ENCODE measurements around the gene CECR2.

Gene CECR2

DNA sequence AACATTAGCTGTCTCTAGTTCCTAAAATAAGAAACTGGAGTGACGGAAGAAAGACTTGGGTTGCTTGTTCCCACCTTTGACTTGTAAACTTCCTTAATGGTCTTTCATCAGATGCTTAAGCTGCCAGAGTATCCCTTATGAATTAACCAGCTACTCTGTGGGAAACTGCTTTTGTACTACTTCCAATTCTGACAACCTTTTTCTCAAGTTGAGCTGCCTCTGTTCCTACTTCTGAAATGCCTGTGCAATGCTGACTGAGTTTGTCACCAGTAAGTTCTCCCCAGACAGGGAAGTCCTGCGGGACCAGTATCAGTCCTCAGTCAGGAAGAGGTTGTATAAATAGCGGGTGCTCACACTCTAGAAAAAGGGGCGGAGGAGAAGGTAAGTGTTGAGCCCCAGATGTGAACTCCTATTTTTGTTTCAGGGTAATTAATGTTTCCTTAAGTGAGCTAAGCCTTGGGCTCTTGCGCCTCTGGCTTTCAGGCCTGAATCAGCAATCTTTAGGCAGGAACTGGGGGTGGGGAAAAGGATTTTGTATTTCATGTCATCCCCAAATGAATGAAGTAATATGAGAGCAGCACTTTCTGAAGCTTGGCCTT is 67.2 kb downstream of the CECR2 start:
- Histone ChIP-seq H3K27ac (ENCODE audit: low read depth, low read length, poor library complexity, severe bottlenecking) (no peak overlapping the region), H3K9ac (ENCODE audit: low read length) (no peak overlapping the region), H3K36me3 (ENCODE audit: insufficient read depth, low read length) (no peaks in the 10 kb centered on the region), H3K4me3 (ENCODE audit: low read depth, low read length, poor library complexity, severe bottlenecking) (no peak overlapping the region), H3K4me1 (ENCODE audit: insufficient read depth, low read length, severe bottlenecking) (no peaks in the 10 kb centered on the region), H3K79me2 (ENCODE audit: insufficient read depth, low read length) (no peaks in the 10 kb centered on the region), H3K4me2 (ENCODE audit: low read length) (no peak overlapping the region), H3K9me2 (ENCODE audit: low read depth, low read length) (no peaks in the 10 kb centered on the region), H2AFZ (ENCODE audit: low read length) (no peak overlapping the region), H4K20me1 (ENCODE audit: insufficient read depth, low read length) (no peaks in the 10 kb centered on the region), H3K9me3 (ENCODE audit: low read length) (no peaks in the 10 kb centered on the region), H3K27me3 (ENCODE audit: insufficient read depth, low read length) (no peaks in the 10 kb centered on the region), H3F3A (ENCODE audit: insufficient read depth, low read length) (no peaks in the 10 kb centered on the region)
- TF ChIP-seq EZH2 (IDR thresholded peaks at IDR 0.05; ENCODE audit: borderline replicate concordance, low read length), result no peak

DNA sequence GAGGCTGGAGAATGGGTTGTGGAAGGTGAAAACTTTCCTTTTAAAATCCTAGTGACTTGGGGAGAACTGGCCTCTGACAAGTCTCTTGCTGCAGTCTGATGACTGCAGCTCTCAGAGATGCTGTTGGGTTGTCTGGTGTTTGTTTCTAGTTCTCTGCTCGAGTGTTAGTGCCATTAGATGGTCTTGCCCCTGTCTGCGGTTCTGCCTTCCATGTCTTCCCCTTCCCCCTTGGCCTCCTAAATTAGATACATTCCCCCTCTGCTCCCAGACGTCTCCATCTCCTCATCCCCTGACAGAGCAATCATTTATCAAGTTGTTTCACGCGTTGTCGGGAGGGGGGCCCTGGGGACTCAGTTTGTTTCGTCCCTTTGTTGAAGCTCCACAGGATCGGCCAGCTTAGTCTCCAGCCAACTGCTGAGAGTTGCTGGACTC is 67.7 kb downstream of the CECR2 start:
- no peaks in the 10 kb centered on the region for H3K9me3 ChIP-seq (ENCODE audit: low read length)
- H3K27me3 ChIP-seq (ENCODE audit: insufficient read depth, low read length), result no peaks in the 10 kb centered on the region
- no peaks in the 10 kb centered on the region for H3K4me1 ChIP-seq (ENCODE audit: insufficient read depth, low read length, severe bottlenecking)
- H3K36me3 ChIP-seq (ENCODE audit: insufficient read depth, low read length), result no peaks in the 10 kb centered on the region
- TF ChIP-seq, protein P1, sequence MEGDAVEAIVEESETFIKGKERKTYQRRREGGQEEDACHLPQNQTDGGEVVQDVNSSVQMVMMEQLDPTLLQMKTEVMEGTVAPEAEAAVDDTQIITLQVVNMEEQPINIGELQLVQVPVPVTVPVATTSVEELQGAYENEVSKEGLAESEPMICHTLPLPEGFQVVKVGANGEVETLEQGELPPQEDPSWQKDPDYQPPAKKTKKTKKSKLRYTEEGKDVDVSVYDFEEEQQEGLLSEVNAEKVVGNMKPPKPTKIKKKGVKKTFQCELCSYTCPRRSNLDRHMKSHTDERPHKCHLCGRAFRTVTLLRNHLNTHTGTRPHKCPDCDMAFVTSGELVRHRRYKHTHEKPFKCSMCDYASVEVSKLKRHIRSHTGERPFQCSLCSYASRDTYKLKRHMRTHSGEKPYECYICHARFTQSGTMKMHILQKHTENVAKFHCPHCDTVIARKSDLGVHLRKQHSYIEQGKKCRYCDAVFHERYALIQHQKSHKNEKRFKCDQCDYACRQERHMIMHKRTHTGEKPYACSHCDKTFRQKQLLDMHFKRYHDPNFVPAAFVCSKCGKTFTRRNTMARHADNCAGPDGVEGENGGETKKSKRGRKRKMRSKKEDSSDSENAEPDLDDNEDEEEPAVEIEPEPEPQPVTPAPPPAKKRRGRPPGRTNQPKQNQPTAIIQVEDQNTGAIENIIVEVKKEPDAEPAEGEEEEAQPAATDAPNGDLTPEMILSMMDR (IDR thresholded peaks at IDR 0.05; ENCODE audit: low read length), result no peak
- no peak for TF ChIP-seq EZH2 (IDR thresholded peaks at IDR 0.05; ENCODE audit: borderline replicate concordance, low read length)
- H2AFZ ChIP-seq (ENCODE audit: low read length), result no peak overlapping the region
- no peaks in the 10 kb centered on the region for H3K9me2 ChIP-seq (ENCODE audit: low read depth, low read length)
- no peak overlapping the region for H3K4me3 ChIP-seq (ENCODE audit: low read depth, low read length, poor library complexity, severe bottlenecking)
- no peaks in the 10 kb centered on the region for H4K20me1 ChIP-seq (ENCODE audit: insufficient read depth, low read length)
- no peak overlapping the region for H3K9ac ChIP-seq (ENCODE audit: low read length)
- no peak overlapping the region for H3K4me2 ChIP-seq (ENCODE audit: low read length)
- no peak overlapping the region for H3K27ac ChIP-seq (ENCODE audit: low read depth, low read length, poor library complexity, severe bottlenecking)
- no peaks in the 10 kb centered on the region for H3F3A ChIP-seq (ENCODE audit: insufficient read depth, low read length)
- H3K79me2 ChIP-seq (ENCODE audit: insufficient read depth, low read length), result no peaks in the 10 kb centered on the region

DNA sequence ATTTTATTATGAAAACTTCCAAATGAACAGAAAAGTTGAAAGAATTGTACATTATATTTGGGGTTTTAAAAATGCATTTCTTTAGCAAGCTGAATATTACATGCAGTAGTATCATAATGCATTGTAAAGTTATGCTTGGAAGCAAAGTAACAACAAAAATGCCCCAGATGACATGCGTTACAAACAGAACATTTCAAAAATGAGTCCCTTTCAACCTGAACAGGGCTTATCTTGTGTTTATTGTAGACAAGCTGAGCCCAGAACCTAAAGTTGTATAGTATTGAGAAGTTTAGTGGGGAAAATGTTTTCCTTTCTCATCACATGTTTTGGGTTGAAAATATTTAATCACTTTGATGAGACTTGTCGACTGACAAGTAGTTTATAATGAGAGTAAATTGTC is 68.8 kb downstream of the CECR2 start:
- Histone ChIP-seq H2AFZ (ENCODE audit: low read length) (no peak overlapping the region), H3K4me3 (ENCODE audit: low read depth, low read length, poor library complexity, severe bottlenecking) (no peak overlapping the region), H3K9ac (ENCODE audit: low read length) (no peak overlapping the region), H3K27ac (ENCODE audit: low read depth, low read length, poor library complexity, severe bottlenecking) (no peak overlapping the region), H3K4me2 (ENCODE audit: low read length) (no peak overlapping the region), H4K20me1 (ENCODE audit: insufficient read depth, low read length) (no peaks in the 10 kb centered on the region), H3F3A (ENCODE audit: insufficient read depth, low read length) (no peaks in the 10 kb centered on the region), H3K27me3 (ENCODE audit: insufficient read depth, low read length) (no peaks in the 10 kb centered on the region; the same call in 1 of the 2 replicates), H3K4me1 (ENCODE audit: insufficient read depth, low read length, severe bottlenecking) (no peaks in the 10 kb centered on the region), H3K79me2 (ENCODE audit: insufficient read depth, low read length) (no peaks in the 10 kb centered on the region), H3K9me2 (ENCODE audit: low read depth, low read length) (no peaks in the 10 kb centered on the region), H3K9me3 (ENCODE audit: low read length) (no peaks in the 10 kb centered on the region), H3K36me3 (ENCODE audit: insufficient read depth, low read length) (no peaks in the 10 kb centered on the region)
- TF ChIP-seq EZH2 (IDR thresholded peaks at IDR 0.05; ENCODE audit: borderline replicate concordance, low read length), result no peak
- TF ChIP-seq, protein P1 (IDR thresholded peaks at IDR 0.05; ENCODE audit: low read length), result no peak

DNA sequence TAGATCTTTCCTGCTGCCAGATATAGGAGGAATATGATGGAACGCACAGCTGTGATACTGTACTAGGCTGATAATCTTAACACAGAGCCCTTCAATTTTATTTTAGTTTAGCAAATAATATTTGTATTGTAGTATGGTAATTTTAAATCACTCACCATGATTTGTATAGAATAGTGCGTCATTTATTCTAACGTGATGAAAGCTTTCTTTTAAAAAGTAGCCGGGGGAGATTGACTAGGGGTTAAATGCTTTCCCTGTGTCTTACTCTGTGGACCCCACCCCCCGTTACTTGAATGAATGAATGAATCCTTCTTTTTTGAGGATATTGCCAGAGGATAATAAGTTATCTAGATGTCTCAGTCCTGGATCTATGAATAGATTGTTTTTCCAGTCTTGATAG is 72.1 kb downstream of the CECR2 start:
- Histone ChIP-seq H3K9me3 (ENCODE audit: low read length) (no peaks in the 10 kb centered on the region), H3K9ac (ENCODE audit: low read length) (no peak overlapping the region), H4K20me1 (ENCODE audit: insufficient read depth, low read length) (no peaks in the 10 kb centered on the region), H3K36me3 (ENCODE audit: insufficient read depth, low read length) (no peaks in the 10 kb centered on the region), H3K9me2 (ENCODE audit: low read depth, low read length) (no peaks in the 10 kb centered on the region), H3K4me2 (ENCODE audit: low read length) (no peak overlapping the region), H3K27me3 (ENCODE audit: insufficient read depth, low read length) (no peaks in the 10 kb centered on the region; the same call in 1 of the 2 replicates), H3K27ac (ENCODE audit: low read depth, low read length, poor library complexity, severe bottlenecking) (no peak overlapping the region), H3F3A (ENCODE audit: insufficient read depth, low read length) (no peaks in the 10 kb centered on the region), H3K4me1 (ENCODE audit: insufficient read depth, low read length, severe bottlenecking) (no peaks in the 10 kb centered on the region), H3K79me2 (ENCODE audit: insufficient read depth, low read length) (no peaks in the 10 kb centered on the region), H3K4me3 (ENCODE audit: low read depth, low read length, poor library complexity, severe bottlenecking) (no peak overlapping the region), H2AFZ (ENCODE audit: low read length) (no peak overlapping the region)
- TF ChIP-seq, protein P1 (IDR thresholded peaks at IDR 0.05; ENCODE audit: low read length), result no peak
- no peak for TF ChIP-seq EZH2 (IDR thresholded peaks at IDR 0.05; ENCODE audit: borderline replicate concordance, low read length)
